Inflammatory macrophage treated with lipopolysaccharide for 1 hour (primary cell): ENCODE results near the gene RTF1.

ENCODE experiments used
- DNase-seq, 2 donors: peaks; one replicate each; pipeline ENCODE4 v3.0.0-alpha.2; 2020 to 2022

The RTF1 gene

DNA sequence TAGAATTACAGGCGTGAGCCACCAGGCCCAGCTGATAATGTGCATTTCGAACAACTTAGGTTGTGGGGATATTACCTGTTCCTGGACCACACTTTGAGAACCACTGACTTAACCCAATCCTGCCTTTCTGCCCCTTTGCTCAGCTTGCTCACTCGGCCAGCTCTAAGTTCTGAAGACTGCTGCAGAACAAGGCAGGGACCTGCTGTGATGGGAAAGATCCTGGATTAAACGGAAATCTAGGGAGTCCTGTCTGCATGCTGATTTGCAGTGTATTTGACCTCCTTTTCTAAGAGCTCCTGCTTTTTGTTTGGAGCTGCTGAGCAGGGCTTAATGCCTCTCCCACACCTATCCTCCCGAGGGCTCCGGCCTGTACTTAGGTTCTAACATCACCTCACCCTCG, 93.8 kb downstream of the RTF1 start:
- DNase-seq = no peak

DNA sequence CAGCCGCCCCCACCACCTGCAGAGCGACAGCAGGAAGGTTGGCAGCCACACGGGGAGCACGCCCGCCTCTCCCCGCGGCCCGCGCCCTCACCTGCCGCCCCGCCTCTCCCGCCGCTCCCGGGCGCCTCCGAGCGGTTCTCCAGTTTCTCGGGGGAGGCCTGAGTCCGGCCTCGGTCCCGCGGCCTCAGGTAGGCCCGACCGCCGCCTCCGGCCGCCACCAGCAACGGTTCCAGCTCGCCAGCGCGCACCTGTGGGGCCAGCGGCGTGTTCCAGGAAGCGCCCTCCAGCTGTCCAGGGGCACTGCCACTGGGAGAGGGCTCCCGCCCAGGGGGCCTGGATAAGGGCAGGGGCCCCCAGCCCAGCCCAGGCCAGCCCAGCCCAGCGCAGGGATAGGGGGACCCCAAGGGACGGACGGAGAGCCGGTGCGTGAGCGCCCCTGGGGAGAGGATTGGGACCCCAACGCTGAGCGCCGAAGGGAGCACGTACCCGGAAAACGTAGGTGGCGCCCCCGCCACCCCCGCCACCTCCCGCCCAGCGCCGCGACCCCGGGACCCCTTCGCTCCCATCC, 94.5 kb downstream of the RTF1 start:
- no peak for DNase-seq

DNA sequence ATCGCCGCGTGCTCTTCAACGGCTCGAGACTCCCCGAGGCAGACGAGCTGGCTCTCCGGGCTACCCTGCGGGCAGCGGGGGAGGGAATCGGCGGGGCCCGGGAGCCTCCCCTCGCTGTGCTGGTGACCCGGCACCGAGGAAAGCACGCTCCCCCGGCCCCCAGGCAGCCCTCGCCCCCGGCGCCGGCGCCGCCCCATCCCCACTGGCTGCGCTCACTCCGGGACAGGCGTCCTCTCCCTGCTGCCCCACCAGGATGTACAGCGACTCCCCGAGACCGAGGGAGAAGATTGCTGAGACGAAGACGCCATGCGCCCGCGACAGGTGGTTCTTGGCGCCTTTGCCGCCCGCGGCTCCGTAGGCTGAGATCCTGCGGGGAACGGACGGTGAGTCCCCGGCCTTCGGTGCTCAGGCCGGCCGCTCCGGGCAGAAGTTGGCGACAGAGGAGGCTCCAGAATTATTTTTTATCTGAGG, 95.0 kb downstream of the RTF1 start:
- DNase-seq = no peak

DNA sequence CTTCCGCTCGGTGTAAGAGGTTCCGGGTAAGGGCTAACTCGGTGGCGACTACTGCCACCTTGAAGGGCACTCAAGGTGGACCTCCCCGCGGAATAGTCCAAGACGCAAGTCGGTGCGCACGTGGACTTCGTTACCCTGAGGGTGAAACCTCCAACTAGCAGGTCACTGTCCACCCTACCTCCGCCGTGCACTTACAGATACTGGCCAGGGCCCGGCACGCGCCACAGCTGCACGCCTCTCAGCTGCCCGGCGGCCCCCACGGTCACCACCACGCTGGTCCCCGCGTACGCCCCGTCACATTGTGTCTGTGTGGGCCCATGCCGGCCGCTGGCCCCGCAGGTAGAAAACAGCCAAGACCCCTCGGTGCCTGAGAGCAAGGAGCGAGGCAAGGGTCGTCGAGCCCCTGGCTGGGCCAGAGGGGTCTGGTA, 95.6 kb downstream of the RTF1 start:
- DNase-seq = no peak

DNA sequence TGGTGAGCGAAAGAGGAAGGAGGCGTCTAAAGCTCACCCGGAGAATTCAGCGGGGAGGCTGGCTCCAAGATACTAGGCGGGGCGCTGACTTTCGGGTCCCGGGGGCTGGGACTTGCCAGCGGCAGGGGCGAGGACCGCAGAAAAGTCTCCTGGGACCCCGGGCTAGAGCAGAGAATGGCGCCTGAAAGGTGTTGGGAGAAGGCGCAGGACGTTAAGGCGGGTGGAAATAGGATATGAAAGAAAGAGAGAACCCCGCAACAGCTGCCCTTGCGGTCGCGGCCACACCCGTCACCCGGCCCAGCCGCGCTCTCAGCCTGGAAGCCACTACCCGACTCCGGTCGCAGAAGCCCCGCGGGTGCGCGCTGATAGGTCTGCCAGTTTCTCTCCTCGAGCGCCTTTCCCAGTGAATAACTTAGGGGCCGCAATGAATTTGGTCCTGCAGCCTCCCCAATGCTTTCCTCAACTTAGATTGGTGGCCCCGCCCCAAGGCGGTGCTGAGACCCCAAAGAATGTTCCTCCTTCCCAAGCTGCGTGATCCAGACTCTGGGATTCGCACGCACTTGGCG, 96.1 kb downstream of the RTF1 start:
- DNase-seq = peak in 1 of 2 donors; percentile 20

DNA sequence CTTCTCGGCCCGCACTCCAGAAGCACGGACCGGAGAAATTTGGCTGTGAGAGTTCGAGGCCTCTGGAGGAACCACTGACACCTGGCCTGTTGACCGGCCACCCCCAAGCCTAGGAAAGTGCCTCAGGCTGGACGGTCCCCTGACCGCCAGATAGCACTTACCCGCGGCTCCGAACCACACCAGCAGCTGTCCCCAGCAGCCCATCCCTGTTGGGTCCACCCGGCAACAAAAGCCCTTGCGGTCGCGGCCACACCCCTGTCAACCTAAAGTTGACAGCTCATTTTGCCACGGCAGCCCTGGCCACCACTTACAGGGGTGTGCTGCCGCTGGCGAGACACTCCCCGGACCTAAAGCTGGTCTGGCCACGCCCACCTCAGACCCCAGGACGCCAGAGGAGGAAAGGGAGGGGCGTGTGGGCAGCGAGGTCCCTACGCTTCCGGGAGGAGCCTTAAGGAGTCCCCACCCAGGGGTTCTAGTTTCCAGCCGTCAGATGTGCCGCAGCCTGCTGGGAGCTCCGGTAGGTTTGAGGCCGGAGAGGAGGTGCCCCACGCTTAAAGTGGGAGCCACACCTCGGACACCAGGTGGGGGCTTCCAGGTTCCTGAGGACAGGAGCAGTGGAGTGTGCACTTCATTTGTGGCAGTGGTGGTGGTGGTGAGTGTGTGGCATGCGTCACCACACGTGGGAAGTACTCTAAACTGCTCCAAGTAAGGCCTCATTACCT, 96.8 kb downstream of the RTF1 start, which contains the start of gene LTK:
Gene LTK (minus strand): TSS at position 322 of the 722 bp plus-strand sequence. CDS start 118 bp downstream, at position 204.
- no peak for DNase-seq

DNA sequence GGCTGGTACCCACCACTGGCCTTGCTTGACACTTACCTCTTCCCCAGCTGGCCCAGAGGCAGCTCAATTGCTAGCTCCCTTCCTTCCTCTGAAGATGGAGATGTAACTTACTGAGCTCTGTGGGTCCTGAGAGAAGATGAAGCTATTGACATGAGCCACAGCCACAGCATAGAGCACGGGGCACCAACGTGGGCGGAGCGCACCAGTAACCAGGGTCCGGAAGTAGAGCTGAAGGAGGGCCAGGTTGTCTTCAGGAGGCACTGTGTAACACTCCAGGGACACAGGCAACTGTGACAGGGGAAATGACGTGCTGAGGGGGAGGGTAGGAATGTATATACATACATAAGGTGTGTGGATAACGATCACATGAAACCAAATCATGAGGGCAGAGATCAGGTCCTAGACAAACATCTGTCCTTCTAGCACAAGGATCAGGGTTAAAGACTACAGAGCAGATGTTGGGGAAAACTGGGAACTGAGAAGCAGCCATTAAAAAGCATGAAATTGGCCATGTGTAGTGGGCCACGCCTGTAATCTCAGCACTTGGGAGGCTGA, 101.1 kb downstream of the RTF1 start:
- DNase-seq = no peak

DNA sequence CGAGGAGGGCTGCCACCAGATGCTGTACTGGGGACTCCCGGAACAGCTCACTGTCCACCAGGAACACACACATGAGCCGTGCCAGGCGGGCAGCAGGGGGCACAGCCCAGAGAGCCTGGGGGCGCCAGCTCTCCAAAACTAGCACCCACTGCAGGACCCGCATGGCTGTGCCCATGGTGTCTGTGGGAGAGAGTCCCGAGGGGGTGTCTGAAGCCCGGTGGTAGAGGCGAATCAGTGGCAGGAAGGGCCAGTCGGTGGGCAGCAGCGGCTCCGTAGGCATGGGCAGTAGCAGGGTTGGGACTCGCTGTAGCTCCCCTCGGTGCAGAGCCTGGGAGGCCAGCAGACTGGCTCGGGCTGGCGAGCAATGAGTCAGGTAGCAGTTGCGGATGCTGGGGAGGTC, 103.7 kb downstream of the RTF1 start:
- no peak for DNase-seq

DNA sequence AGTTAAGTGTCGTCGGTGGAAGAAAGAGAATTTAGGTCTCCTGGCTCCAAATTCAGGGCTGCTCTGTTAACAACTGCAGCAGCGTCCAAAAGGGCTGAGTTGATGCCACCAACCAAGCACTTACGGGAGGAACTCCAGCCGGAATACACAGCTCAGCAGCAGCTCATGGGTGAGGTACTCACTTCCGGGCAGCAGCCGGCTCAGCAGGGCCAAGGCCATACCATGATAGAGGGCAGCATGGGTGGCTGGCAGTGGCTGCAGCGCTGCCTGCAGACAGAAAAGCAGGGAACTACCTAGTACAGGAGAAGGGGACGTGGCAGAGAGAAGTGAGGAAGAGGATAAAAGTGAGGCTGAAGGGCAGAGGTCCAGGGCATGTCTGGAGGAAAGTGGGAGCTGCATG, 104.7 kb downstream of the RTF1 start:
- no peak for DNase-seq

DNA sequence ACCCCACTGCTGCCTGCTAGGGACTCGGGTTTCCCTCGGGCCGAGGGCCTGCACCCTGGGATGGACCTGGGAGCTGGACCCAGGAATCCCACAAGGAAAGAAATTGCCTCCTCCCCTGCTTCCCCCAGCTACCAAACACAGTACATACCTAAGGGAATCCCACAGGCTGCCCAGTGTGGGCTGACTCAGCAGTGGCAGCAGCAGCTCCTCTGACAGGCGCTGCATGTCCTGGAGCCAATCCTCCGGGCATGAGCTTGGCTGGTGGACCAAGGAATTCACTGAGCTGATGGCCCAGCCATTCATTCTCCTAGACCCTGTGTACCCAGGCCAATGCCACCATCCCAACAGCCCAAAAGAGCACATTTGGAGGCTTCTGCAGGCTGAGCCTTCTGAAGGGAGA, 106.2 kb downstream of the RTF1 start:
- DNase-seq = no peak

DNA sequence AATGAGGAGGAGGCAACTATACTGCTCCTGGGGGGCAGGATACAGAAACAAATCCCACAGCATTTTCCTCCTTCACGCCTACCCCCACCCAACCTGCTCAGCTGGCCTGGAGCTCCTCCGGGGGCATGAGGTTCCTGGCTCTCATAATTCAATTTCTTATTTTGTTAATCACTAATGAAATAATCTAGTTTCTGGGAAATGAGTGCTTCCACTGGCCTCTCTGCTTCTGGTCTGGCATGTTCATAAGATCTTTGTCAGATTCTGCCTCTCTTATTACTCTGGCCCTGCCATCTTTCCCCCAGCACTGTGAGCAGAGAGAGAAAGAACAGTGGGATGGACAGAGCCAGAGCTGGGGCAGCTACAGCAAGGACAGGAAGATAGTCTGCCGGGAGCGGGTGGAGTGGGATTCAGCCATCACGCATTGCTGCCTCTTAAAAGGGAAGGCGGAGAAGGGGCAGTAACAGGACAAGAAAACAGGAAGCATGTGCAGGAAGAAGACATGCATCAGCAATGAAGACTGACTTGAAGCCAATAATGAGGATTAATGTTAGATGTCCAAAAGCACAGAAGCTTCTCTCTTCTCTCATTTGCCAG, 113.6 kb downstream of the RTF1 start:
- no peak for DNase-seq
